NCI-H1436 (cell line): ENCODE results near the gene COL23A1.

Experiments used
- DNase-seq: peaks from one replicate; lab custom pipeline; 2025; lab: John Stamatoyannopoulos, UW

The COL23A1 gene

GRCh38 chr5:178555005-178555404 is 35.2 kb downstream of the COL23A1 start:
- DNase-seq = no peak

GRCh38 chr5:178554311-178554710 is 35.9 kb downstream of the COL23A1 start:
- DNase-seq = no peak

DNA sequence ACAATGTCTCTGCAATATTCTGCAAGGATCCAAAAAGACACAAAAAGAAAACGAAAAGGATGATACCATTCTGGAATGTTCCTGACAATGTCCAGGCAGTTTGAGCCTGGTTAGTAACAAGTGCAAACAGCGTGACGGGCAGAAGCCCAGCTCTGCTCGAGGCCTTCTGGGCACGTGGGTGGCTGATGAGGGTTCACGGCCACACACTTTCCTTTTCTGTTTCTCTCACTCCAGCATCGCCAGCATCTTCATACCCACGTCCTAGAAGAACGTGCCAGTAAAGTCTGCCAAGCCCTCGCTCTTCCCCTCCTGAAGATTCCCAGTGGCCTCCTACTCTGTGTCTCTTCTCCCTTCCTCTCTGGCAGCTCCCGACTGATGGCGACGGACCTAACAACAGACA is 36.7 kb downstream of the COL23A1 start:
- no peak for DNase-seq

GRCh38 chr5:178551468-178551867 is 38.7 kb downstream of the COL23A1 start:
- no peak for DNase-seq

- DNase-seq = no peak
These were observed 39.1 kb downstream of the COL23A1 start for GRCh38 chr5:178551059-178551458.

DNA sequence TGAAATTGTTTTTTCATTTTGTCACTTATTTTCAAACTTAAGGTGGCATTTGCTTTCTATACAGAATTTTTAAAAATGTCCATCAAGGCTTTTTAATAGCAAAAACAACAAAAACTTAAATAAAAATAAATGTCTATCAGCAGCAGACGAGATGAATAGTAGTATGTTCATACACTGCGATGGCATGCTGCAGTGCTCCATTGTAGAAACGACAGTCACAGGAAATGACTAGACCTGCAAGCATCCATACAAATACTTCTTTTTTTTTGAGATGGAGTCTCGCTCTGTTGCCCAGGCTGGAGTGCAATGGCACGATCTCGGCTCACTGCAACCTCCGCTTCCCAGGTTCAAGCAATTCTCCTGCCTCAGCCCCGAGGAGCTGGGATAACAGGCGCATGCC is 41.4 kb downstream of the COL23A1 start:
- DNase-seq = no peak

DNA sequence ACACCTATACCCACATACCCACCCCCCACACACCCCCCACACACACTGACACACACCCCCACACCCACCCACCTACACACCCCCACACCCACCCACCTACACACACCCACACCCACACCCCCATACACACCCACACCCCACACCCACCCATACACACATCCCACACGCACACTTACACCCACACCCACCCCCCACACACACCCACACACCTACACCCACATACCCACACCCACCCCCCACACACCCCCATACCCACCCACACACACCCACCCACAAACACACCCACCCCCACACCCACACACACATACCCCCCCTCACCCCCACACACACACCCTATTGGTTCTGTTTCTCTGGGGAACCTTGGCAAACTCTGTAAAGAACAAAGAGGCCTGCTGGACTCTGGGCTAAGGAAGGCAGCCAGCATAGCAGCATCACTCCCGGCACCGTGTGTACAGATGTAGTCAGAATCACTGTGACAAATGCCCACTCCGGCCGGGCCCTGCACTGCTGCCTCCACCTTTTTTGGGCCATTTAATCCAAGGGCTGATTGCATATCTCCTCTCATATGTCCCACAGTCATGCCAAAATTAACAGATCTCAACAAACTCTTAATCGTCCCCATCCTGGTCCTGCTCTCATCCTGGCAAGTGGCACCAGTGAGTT is 42.3 kb downstream of the COL23A1 start:
- DNase-seq = no peak

- no peak for DNase-seq
These were observed 43.0 kb downstream of the COL23A1 start for GRCh38 chr5:178547052-178547666.

- no peak for DNase-seq
These were observed 43.5 kb downstream of the COL23A1 start for GRCh38 chr5:178546675-178547033.

DNA sequence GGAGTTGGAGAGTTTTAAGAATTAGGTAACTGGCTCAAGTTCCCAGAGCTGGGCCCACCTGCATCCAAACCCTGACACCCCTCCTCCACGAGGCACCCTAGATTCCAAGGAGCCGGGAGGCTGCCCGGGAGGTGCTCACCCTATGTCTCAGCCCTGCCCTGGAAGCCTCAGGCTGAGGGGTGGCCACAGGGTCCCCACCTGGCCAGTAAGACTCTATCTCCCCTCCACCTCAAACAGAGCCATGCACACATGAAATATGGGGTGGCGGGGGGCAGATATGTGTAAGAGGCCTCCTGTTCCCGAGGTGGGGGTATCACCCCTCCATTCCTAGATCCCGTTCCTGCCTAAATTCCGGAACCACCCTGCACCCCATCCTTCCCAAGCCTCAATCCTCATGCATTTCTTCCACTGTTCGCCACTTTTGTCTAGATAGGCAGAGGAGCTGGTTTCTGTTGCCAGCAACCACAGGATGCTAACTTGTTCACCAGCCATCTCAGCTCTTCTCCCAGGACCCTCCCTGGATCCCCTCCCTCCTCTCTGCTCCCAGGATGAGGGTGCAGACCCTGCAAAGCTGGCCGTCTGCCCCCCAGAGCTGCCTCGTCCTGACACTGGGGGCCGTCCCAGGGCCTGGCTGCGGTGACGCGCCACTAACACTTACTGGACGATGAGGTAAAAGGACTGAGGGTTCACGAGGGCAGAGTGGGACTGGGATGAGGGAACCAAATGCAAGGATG is 44.1 kb downstream of the COL23A1 start:
- DNase-seq = no peak

DNA sequence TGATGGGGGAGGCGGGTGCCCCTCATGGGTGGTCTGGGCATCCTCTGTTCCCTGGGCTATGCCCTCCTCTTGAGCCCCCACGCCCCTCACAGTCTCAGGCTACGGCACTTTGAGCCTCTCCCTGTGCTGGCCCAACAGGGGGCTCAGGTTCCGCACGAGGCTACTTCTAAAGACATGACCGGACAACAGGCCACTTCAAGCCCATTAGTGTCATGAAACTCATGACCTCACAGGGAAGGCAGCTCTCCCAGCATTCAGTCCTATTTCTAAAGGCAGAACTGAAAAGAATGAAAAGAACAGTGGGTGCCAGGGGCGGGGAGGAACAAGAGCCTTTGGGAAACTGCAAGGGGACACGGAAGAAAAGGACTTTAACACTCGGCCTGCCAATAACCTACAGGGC is 45.0 kb downstream of the COL23A1 start:
- DNase-seq = no peak

DNA sequence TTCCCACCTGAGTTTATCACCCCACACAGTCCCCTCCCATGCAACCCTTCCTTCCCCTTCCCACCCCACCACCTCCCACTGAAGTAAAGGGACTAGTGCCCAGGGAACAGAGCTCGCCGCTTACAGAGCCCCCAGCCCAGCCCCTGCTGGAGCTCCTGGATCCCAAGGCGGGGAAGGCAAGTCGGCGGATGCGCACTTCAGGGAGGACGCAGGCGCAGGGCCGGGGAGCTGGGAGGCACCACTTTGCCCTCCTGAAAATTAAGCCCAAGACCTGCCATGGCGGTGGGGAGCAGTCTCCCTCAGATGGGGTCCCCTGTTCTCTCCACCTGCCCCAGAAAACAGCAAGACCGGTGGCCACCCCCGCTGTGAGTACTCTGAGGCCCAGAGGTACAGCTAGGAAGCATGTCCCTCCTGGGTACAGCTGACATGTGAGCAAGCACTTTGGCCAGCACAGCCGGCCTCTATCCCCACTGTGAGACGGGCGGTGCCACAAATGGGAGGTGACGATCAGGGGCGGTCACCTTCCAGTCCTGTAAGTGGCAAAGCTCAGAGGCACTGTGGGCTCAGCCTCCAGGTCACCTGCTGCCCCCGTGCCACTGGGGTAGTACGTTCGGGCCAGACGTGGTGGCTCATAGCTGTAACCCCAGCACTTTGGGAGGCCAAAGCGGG is 45.9 kb downstream of the COL23A1 start:
- no peak for DNase-seq

GRCh38 chr5:178542455-178542854 is 47.7 kb downstream of the COL23A1 start:
- DNase-seq = no peak

- DNase-seq = no peak
These were observed 49.7 kb downstream of the COL23A1 start for GRCh38 chr5:178540526-178540925.

- DNase-seq = no peak
These were observed 51.4 kb downstream of the COL23A1 start for GRCh38 chr5:178538741-178539229.

DNA sequence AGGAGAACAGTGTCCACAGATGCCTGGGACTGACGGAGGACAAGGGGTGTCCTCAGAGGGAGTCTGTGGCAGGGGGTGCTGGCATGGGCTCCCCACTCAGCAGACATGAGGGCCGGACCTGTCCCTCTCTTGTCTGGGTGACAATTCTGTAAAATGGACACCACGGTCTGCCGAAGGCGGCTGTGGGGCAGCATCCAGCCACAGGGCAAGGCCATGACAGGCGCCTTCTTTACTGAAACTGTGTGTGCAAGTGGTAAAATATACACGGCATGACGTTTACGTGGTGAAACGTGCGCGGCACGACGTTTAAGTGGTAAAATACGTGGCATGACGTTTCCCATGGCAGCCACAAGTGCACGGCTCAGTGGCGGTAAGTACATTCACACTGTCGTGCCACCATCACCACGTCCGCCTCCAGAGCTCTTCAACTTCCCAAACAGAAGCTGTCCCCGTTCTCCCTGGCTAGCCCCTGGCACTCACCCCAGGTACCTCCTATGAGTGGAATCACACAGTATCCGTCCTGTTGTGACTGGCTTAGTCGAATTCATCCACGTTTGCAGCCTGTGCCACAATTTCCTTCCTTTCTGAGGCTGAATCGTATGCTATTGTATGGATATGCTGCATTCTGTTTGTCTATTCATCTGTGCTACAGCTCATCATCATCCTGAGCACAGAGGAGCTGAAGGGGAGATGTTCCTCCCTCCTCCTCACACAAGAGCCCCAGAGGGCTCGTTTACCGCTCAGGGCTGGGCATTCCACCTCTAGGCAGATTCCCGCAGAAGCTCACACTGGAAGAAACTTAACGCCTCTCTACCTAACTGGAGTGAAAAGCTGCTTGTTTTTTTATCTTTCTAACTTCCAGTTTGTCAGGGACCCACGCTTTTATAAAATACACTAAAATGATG is 52.5 kb downstream of the COL23A1 start:
- no peak for DNase-seq

GRCh38 chr5:178536541-178537466 is 53.4 kb downstream of the COL23A1 start:
- no peak for DNase-seq

GRCh38 chr5:178535299-178536175 is 54.7 kb downstream of the COL23A1 start:
- no peak for DNase-seq

- no peak for DNase-seq
These were observed 57.1 kb downstream of the COL23A1 start for GRCh38 chr5:178533136-178533535.

- DNase-seq = no peak
These were observed 57.5 kb downstream of the COL23A1 start for GRCh38 chr5:178532666-178533065.
